Skeletal muscle tissue (tissue), 4 donors: ENCODE data around the gene LYPD6B. TPM values are rescaled to one million over a fixed set of nuclear protein-coding genes. Genes with fewer than 3 reads are reported as not detected.
"Not testable (repeated sequence)": the region's sequence is repeated elsewhere in the genome, so short reads cannot be mapped to it uniquely, and the experiment has no call there.

Source experiments
- H3K27ac ChIP-seq: one replicate; pipeline ENCODE4 v1.7.0; 2013; ENCODE audit warnings: mild to moderate bottlenecking, low read depth, low read length, inconsistent platforms
- H3K27me3 ChIP-seq, 3 donors: one replicate each; pipeline ENCODE4 v1.7.0; 2013; ENCODE audit warnings: low read length in 3 of 3; ENCODE audit not compliant: control insufficient read depth in 3 of 3, insufficient read depth in 3 of 3
- H3K36me3 ChIP-seq, 3 donors: one replicate each; pipeline ENCODE4 v1.7.0; 2013; ENCODE audit warnings: low read length in 3 of 3; ENCODE audit not compliant: control insufficient read depth in 3 of 3, insufficient read depth in 3 of 3
- H3K4me1 ChIP-seq, 3 donors: one replicate each; pipeline ENCODE4 v1.7.0; 2013; ENCODE audit warnings: low read length in 3 of 3, mild to moderate bottlenecking in 3 of 3; ENCODE audit not compliant: control insufficient read depth in 3 of 3, insufficient read depth in 3 of 3
- H3K4me3 ChIP-seq, 3 donors: one replicate each; pipeline ENCODE4 v1.7.0; 2013; ENCODE audit warnings: low read length in 3 of 3
- H3K9ac ChIP-seq, 3 donors: one replicate each; pipeline ENCODE4 v1.7.0; 2013; ENCODE audit warnings: low read length in 3 of 3, mild to moderate bottlenecking in 3 of 3, moderate library complexity in 2 of 3, low read depth in 1 of 3
- H3K9me3 ChIP-seq, 3 donors: one replicate each; pipeline ENCODE4 v1.7.0; 2013; ENCODE audit warnings: low read length in 3 of 3; ENCODE audit not compliant: control insufficient read depth in 3 of 3
- total RNA-seq: library from RNA; depleted of rRNA; stranded (reverse); fragments of >200 nt; gene quantifications from one replicate; pipeline ENCODE4 v1.2.3, GENCODE V29; 2014
- donor health status: Osteomylitis.

LYPD6B gene
- total RNA-seq, 1 donor from 2014 or later = 0.52 TPM

- Histone ChIP-seq H3K27ac (no peak overlapping the region), H3K9me3 (no peaks in the 10 kb centered on the region), H3K36me3 (no peaks in the 10 kb centered on the region), H3K4me1 (no peaks in the 10 kb centered on the region), H3K9ac (no peak overlapping the region), H3K4me3 (no peak overlapping the region), H3K27me3 (no peaks in the 10 kb centered on the region)
Measured at GRCh38 chr2:149225446-149225845, 186.9 kb downstream of the LYPD6B start.

GRCh38 chr2:149226790-149227189 lies 188.3 kb downstream of the LYPD6B start:
- Histone ChIP-seq H3K9ac (no peak overlapping the region), H3K4me3 (no peak overlapping the region), H3K27ac (no peak overlapping the region), H3K36me3 (no peaks in the 10 kb centered on the region), H3K4me1 (no peaks in the 10 kb centered on the region), H3K27me3 (no peaks in the 10 kb centered on the region), H3K9me3 (no peaks in the 10 kb centered on the region)

- Histone ChIP-seq H3K36me3 (no peaks in the 10 kb centered on the region), H3K4me3 (no peak overlapping the region), H3K9me3 (no peaks in the 10 kb centered on the region), H3K9ac (no peak overlapping the region), H3K27me3 (no peaks in the 10 kb centered on the region), H3K4me1 (no peaks in the 10 kb centered on the region), H3K27ac (no peak overlapping the region)
Measured at GRCh38 chr2:149235816-149236375, 197.4 kb downstream of the LYPD6B start.

GRCh38 chr2:149236410-149236809 lies 197.9 kb downstream of the LYPD6B start:
- no peaks in the 10 kb centered on the region for H3K9me3 ChIP-seq
- no peaks in the 10 kb centered on the region for H3K36me3 ChIP-seq
- H3K9ac ChIP-seq = no peak overlapping the region
- H3K27me3 ChIP-seq = no peaks in the 10 kb centered on the region
- H3K4me3 ChIP-seq = no peak overlapping the region
- no peaks in the 10 kb centered on the region for H3K4me1 ChIP-seq
- H3K27ac ChIP-seq = no peak overlapping the region

GRCh38 chr2:149246186-149246585 lies 207.7 kb downstream of the LYPD6B start:
- H3K9ac ChIP-seq = no peak overlapping the region
- H3K27ac ChIP-seq = no peak overlapping the region
- H3K9me3 ChIP-seq = no peaks in the 10 kb centered on the region
- no peaks in the 10 kb centered on the region for H3K4me1 ChIP-seq
- no peaks in the 10 kb centered on the region for H3K36me3 ChIP-seq
- H3K27me3 ChIP-seq = no peaks in the 10 kb centered on the region
- H3K4me3 ChIP-seq = no peak overlapping the region

GRCh38 chr2:149251436-149251835 lies 212.9 kb downstream of the LYPD6B start:
- H3K9ac ChIP-seq, H3K27me3 ChIP-seq, H3K9me3 ChIP-seq, H3K27ac ChIP-seq, H3K4me3 ChIP-seq, H3K36me3 ChIP-seq, H3K4me1 ChIP-seq: not testable (repeated sequence)

- H3K36me3 ChIP-seq, H3K9me3 ChIP-seq, H3K4me1 ChIP-seq, H3K9ac ChIP-seq, H3K27me3 ChIP-seq, H3K27ac ChIP-seq, H3K4me3 ChIP-seq: not testable (repeated sequence)
Measured at GRCh38 chr2:149256877-149257276, 218.4 kb downstream of the LYPD6B start.

- no peak overlapping the region for H3K4me3 ChIP-seq
- H3K9me3 ChIP-seq = no peaks in the 10 kb centered on the region
- H3K9ac ChIP-seq = no peak overlapping the region
- H3K27me3 ChIP-seq = peaks cover 0 to 2% (median 0%) of the 10 kb centered on the region in 3 donors
- H3K27ac ChIP-seq = no peak overlapping the region
- H3K36me3 ChIP-seq = no peaks in the 10 kb centered on the region
- H3K4me1 ChIP-seq = no peaks in the 10 kb centered on the region
Measured at GRCh38 chr2:149258531-149258930, 220.0 kb downstream of the LYPD6B start.

GRCh38 chr2:149259136-149259535 lies 220.6 kb downstream of the LYPD6B start:
- no peaks in the 10 kb centered on the region for H3K4me1 ChIP-seq
- no peaks in the 10 kb centered on the region for H3K9me3 ChIP-seq
- H3K4me3 ChIP-seq = no peak overlapping the region
- no peak overlapping the region for H3K27ac ChIP-seq
- peaks cover 0 to 2% (median 0%) of the 10 kb centered on the region in 3 donors for H3K27me3 ChIP-seq
- no peaks in the 10 kb centered on the region for H3K36me3 ChIP-seq
- no peak overlapping the region for H3K9ac ChIP-seq

- H3K27me3 ChIP-seq = peaks cover 0 to 2% (median 0%) of the 10 kb centered on the region in 3 donors
- no peak overlapping the region for H3K27ac ChIP-seq
- H3K9ac ChIP-seq = no peak overlapping the region
- no peaks in the 10 kb centered on the region for H3K36me3 ChIP-seq
- no peaks in the 10 kb centered on the region for H3K9me3 ChIP-seq
- no peak overlapping the region for H3K4me3 ChIP-seq
- H3K4me1 ChIP-seq = no peaks in the 10 kb centered on the region
Measured at GRCh38 chr2:149261692-149262091, 223.2 kb downstream of the LYPD6B start.
